ENCODE measurements around the gene LRCH3.

Gene LRCH3

GRCh38 chr3:197791113-197791891, at the start of gene LRCH3:
LRCH3 (plus strand) TSS chr3:197791254; CDS start chr3:197791279, 25 bp downstream.
- H3K27me3 ChIP-seq (replicated peaks; ENCODE audit: control insufficient read depth, insufficient read depth, low read length) = no peaks in the 10 kb centered on the region
- DNase-seq (ENCODE audit: low read depth) = peak; percentile 93
- H3K9me3 ChIP-seq (ENCODE audit: control insufficient read depth, low read length) = no peaks in the 10 kb centered on the region
- peaks cover 25% of the 10 kb centered on the region for H3K4me1 ChIP-seq (ENCODE audit: control insufficient read depth, insufficient read depth, low read length)
- no peaks in the 10 kb centered on the region for H3K36me3 ChIP-seq (ENCODE audit: control insufficient read depth, insufficient read depth, low read length, severe bottlenecking)
- peak within 1 kb of the TSS; percentile 98 for H3K4me3 ChIP-seq (ENCODE audit: low read length)
- peak within 1 kb of the TSS; percentile 98 for H3K9ac ChIP-seq (ENCODE audit: low read length)

DNA sequence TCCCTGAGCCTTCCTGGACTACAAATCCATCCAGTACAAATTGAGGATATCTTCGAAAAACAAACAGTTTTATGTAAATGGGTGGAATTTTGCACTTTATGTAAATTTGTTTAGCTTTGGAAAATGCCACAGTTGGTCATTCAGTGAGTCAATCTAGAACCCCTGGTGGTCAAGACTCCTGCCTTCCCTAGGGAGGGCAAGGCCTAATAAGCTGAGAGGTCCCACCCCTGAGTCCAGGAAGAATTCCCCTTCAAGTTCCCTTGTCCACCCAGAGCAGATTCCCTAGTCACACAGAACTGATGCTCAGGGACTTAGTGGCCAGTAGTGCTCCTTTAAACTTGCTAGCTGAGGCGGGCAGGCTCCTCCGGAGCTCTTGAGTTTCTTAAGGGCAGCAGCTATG, 48.3 kb upstream of the LRCH3 start:
- no peak overlapping the region for H3K9ac ChIP-seq (ENCODE audit: low read length)
- H3K36me3 ChIP-seq (ENCODE audit: control insufficient read depth, insufficient read depth, low read length, severe bottlenecking) = no peaks in the 10 kb centered on the region
- no peak for DNase-seq (ENCODE audit: low read depth)
- no peaks in the 10 kb centered on the region for H3K9me3 ChIP-seq (ENCODE audit: control insufficient read depth, low read length)
- H3K27me3 ChIP-seq (replicated peaks; ENCODE audit: control insufficient read depth, insufficient read depth, low read length) = no peaks in the 10 kb centered on the region
- H3K4me1 ChIP-seq (ENCODE audit: control insufficient read depth, insufficient read depth, low read length) = peaks cover under 1% of the 10 kb centered on the region
- H3K4me3 ChIP-seq (ENCODE audit: low read length) = no peak overlapping the region

- peaks cover 17% of the 10 kb centered on the region for H3K4me1 ChIP-seq (ENCODE audit: control insufficient read depth, insufficient read depth, low read length)
- DNase-seq (ENCODE audit: low read depth) = no peak
- no peak overlapping the region for H3K9ac ChIP-seq (ENCODE audit: low read length)
- H3K9me3 ChIP-seq (ENCODE audit: control insufficient read depth, low read length) = no peaks in the 10 kb centered on the region
- H3K36me3 ChIP-seq (ENCODE audit: control insufficient read depth, insufficient read depth, low read length, severe bottlenecking) = no peaks in the 10 kb centered on the region
- no peaks in the 10 kb centered on the region for H3K27me3 ChIP-seq (replicated peaks; ENCODE audit: control insufficient read depth, insufficient read depth, low read length)
- no peak overlapping the region for H3K4me3 ChIP-seq (ENCODE audit: low read length)
These were observed 44.8 kb upstream of the LRCH3 start for GRCh38 chr3:197746209-197746608.

DNA sequence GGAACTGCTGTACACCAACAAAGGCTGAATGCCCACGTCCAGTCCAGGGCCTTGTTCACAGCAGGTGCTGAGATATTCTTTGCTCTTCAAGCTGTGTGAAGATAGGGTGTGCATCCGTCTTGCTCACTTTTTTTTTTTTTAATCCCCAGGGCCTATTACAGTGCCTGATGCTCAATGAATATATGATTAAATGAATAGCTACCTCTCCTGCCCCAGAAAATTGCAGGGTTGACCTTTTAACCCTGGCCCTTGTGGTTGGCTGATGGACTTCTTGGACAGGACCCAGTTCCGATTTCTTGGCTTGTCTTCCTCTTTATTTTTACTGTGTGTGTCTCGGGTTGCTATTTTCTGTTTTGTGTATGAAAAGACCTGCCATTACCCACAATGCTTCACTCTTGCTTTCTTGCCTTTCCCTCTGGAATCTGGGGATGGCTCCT, 44.2 kb upstream of the LRCH3 start:
- no peak for DNase-seq (ENCODE audit: low read depth)
- no peak overlapping the region for H3K4me3 ChIP-seq (ENCODE audit: low read length)
- H3K36me3 ChIP-seq (ENCODE audit: control insufficient read depth, insufficient read depth, low read length, severe bottlenecking) = no peaks in the 10 kb centered on the region
- no peaks in the 10 kb centered on the region for H3K9me3 ChIP-seq (ENCODE audit: control insufficient read depth, low read length)
- no peak overlapping the region for H3K9ac ChIP-seq (ENCODE audit: low read length)
- peaks cover 24% of the 10 kb centered on the region for H3K4me1 ChIP-seq (ENCODE audit: control insufficient read depth, insufficient read depth, low read length)
- H3K27me3 ChIP-seq (replicated peaks; ENCODE audit: control insufficient read depth, insufficient read depth, low read length) = no peaks in the 10 kb centered on the region

- DNase-seq (ENCODE audit: low read depth) = peak; percentile 67
- H3K4me1 ChIP-seq (ENCODE audit: control insufficient read depth, insufficient read depth, low read length) = peaks cover 30% of the 10 kb centered on the region
- H3K9ac ChIP-seq (ENCODE audit: low read length) = peak overlapping the region; percentile 92
- H3K4me3 ChIP-seq (ENCODE audit: low read length) = peak overlapping the region; percentile 97
- H3K27me3 ChIP-seq (replicated peaks; ENCODE audit: control insufficient read depth, insufficient read depth, low read length) = no peaks in the 10 kb centered on the region
- H3K9me3 ChIP-seq (ENCODE audit: control insufficient read depth, low read length) = no peaks in the 10 kb centered on the region
- no peaks in the 10 kb centered on the region for H3K36me3 ChIP-seq (ENCODE audit: control insufficient read depth, insufficient read depth, low read length, severe bottlenecking)
These were observed 42.3 kb upstream of the LRCH3 start for GRCh38 chr3:197748597-197749314.

DNA sequence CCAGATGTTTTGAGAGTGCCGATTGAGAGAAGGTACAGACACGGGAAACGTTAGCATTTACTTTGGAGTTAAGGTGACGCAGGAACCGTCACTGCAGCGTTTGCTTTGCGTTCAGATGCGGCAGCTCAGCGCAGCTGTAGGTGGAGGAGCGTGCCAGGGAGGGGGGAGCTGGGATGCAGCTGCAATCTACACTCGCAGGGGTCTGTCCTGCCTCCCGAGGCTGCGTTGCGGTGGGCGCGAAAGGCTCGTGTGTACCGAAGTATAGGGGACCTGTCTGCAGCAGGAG, 41.8 kb upstream of the LRCH3 start:
- Histone ChIP-seq H3K4me1 (ENCODE audit: control insufficient read depth, insufficient read depth, low read length) (peaks cover 30% of the 10 kb centered on the region), H3K9me3 (ENCODE audit: control insufficient read depth, low read length) (no peaks in the 10 kb centered on the region), H3K36me3 (ENCODE audit: control insufficient read depth, insufficient read depth, low read length, severe bottlenecking) (no peaks in the 10 kb centered on the region), H3K9ac (ENCODE audit: low read length) (peak overlapping the region; percentile 92), H3K27me3 (replicated peaks; ENCODE audit: control insufficient read depth, insufficient read depth, low read length) (no peaks in the 10 kb centered on the region), H3K4me3 (ENCODE audit: low read length) (peak overlapping the region; percentile 97)
- peak; percentile 74 for DNase-seq (ENCODE audit: low read depth)

DNA sequence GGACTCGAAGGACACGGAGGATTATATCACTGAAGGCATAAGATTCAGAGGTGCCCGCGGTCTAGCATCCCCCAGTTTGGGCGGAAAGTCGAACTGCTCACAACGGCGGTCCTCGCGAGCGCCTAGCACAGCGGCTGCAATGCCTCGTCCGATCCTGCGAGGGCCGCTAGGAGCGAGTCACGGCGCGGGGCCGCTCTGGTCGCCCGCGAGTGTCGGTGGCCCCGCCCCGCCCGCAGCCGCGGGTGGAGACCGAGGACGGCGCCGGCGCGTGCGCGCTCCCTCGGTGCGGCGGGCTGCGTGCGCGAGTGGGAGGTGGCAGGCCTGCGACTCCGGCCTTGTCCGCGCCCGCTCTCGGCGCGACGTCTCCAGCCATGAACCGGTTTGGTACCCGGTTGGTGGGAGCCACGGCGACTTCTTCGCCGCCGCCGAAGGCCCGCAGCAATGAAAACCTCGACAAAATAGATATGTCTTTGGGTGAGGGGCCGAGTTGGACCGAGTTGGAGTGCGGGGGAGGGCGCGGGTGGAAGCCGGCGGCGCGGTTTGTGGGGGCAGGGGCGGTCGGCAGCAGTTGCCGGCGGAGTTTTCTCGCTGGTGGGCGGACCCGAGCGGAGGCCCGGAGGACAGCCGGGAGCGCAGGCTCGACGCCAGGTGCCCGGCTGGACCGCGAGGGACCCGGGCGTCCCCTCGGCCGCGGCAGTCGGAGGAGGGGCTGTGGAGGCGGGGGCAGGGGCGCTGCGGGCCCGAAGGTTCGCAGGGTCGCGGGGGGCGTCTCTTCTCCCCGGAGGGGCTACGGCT, 41.3 kb upstream of the LRCH3 start, which contains the start of gene FYTTD1:
FYTTD1 (plus strand) TSS at position 283 of the 795 bp plus-strand sequence; CDS start at position 372, 89 bp downstream.
- peaks cover 30% of the 10 kb centered on the region for H3K4me1 ChIP-seq (ENCODE audit: control insufficient read depth, insufficient read depth, low read length)
- H3K36me3 ChIP-seq (ENCODE audit: control insufficient read depth, insufficient read depth, low read length, severe bottlenecking) = no peaks in the 10 kb centered on the region
- peak within 1 kb of the TSS; percentile 97 for H3K4me3 ChIP-seq (ENCODE audit: low read length)
- peak within 1 kb of the TSS; percentile 92 for H3K9ac ChIP-seq (ENCODE audit: low read length)
- H3K9me3 ChIP-seq (ENCODE audit: control insufficient read depth, low read length) = no peaks in the 10 kb centered on the region
- no peaks in the 10 kb centered on the region for H3K27me3 ChIP-seq (replicated peaks; ENCODE audit: control insufficient read depth, insufficient read depth, low read length)
- DNase-seq (ENCODE audit: low read depth) = peak; percentile 98

DNA sequence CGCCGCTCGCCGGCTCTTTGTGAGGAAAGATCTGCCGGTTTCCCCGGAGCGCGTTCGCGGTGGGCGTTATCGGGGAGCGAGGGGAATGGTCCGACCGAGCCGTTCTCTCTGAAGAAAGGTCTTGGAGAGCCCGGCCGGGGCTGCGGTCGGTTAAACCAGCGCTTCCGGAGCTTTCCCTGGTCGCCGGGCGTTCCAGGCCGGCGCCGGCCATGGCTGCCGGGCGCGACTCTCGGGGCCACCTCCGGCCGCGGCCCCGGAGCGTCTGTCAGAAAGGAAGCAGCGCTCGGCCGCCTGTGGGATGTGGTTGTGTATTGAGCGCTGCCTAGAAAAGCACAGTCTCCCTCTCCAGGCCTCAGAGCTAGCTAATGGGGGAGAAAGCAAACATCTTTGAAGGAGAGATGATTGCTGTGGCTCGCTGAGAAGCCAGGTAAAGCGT, 40.6 kb upstream of the LRCH3 start:
- peak; percentile 90 for DNase-seq (ENCODE audit: low read depth)
- Histone ChIP-seq H3K9me3 (ENCODE audit: control insufficient read depth, low read length) (no peaks in the 10 kb centered on the region), H3K4me1 (ENCODE audit: control insufficient read depth, insufficient read depth, low read length) (peaks cover 30% of the 10 kb centered on the region), H3K4me3 (ENCODE audit: low read length) (peak overlapping the region; percentile 97), H3K36me3 (ENCODE audit: control insufficient read depth, insufficient read depth, low read length, severe bottlenecking) (no peaks in the 10 kb centered on the region), H3K9ac (ENCODE audit: low read length) (peak overlapping the region; percentile 92), H3K27me3 (replicated peaks; ENCODE audit: control insufficient read depth, insufficient read depth, low read length) (no peaks in the 10 kb centered on the region)

- peak; percentile 55 for DNase-seq (ENCODE audit: low read depth)
- H3K9ac ChIP-seq (ENCODE audit: low read length) = peak overlapping the region; percentile 92
- no peaks in the 10 kb centered on the region for H3K27me3 ChIP-seq (replicated peaks; ENCODE audit: control insufficient read depth, insufficient read depth, low read length)
- H3K36me3 ChIP-seq (ENCODE audit: control insufficient read depth, insufficient read depth, low read length, severe bottlenecking) = no peaks in the 10 kb centered on the region
- no peaks in the 10 kb centered on the region for H3K9me3 ChIP-seq (ENCODE audit: control insufficient read depth, low read length)
- H3K4me3 ChIP-seq (ENCODE audit: low read length) = peak overlapping the region; percentile 97
- H3K4me1 ChIP-seq (ENCODE audit: control insufficient read depth, insufficient read depth, low read length) = peaks cover 33% of the 10 kb centered on the region
These were observed 40.0 kb upstream of the LRCH3 start for GRCh38 chr3:197750858-197751737.

- H3K36me3 ChIP-seq (ENCODE audit: control insufficient read depth, insufficient read depth, low read length, severe bottlenecking) = no peaks in the 10 kb centered on the region
- peak overlapping the region; percentile 97 for H3K4me3 ChIP-seq (ENCODE audit: low read length)
These were observed 38.9 kb upstream of the LRCH3 start for GRCh38 chr3:197752107-197752506.

More at GRCh38 chr3:197752107-197752506, 38.9 kb upstream of the LRCH3 start:
- peak; percentile 15 for DNase-seq (ENCODE audit: low read depth)
- no peak overlapping the region for H3K9ac ChIP-seq (ENCODE audit: low read length)
- peaks cover 43% of the 10 kb centered on the region for H3K4me1 ChIP-seq (ENCODE audit: control insufficient read depth, insufficient read depth, low read length)
- H3K9me3 ChIP-seq (ENCODE audit: control insufficient read depth, low read length) = no peaks in the 10 kb centered on the region
- H3K27me3 ChIP-seq (replicated peaks; ENCODE audit: control insufficient read depth, insufficient read depth, low read length) = no peaks in the 10 kb centered on the region
